GM03348 (cell line): ENCODE results near the gene SLC44A3.

Experiments used
- DNase-seq: peaks from one replicate; pipeline ENCODE4 v3.0.0; 2012; ENCODE audit warnings: low spot score

Gene SLC44A3

DNA sequence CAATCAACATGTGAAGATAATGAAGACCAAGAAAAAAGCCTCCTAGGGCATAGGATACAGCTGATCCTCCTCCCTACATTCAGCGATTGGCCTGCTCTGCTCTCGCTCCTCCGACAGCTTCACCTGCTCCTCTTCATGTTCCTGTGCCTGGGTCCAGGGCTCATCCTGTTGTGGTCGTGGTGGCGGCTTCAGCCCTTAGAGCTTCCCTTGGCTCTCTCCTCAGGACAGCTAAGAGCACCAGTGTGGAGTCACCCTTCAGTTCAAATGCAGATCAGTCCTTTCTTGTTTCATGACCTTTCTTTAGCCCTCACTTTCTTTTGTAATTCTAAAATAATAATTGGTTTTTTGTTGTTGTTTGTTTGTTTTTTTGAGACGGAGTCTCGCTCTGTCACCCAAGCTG is 88.0 kb downstream of the SLC44A3 start:
- DNase-seq = no peak

DNA sequence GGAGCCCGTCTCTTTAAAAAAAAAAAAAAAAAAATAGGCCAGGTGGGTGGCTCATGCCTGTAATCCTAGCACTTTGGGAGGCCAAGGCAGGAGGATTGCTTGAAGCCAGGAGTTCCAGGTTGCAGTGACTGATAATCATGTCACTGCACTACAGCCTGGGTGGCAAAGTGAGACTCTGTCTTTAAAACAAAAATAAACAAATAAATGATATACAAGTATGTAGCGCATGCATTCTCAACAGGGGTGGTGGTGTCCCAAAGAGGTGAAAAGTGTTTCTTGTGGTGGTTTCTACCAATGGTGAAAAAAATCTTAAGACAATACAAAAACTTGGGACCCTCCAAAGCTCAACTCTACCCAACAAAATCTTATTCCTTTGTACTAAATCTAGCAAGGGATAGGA is 88.8 kb downstream of the SLC44A3 start:
- DNase-seq = no peak

DNA sequence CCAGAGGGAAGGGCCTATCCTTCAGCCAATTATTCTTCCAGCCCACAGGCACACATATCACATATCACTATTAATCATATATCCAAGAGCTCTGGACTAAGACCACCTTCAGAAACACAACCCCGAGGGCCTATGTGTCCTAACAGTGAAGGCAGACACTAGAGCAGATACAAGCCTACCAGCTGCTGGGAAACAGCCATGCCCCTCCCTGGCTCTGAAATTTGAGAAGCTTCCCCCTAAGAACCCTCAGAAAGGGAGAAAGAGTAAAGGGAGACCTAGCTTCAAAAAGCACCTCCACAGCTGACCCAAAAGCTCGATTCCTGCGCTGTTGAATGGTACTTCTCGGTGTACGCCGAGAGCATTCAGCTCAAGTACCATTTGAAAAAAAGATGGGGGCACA is 89.3 kb downstream of the SLC44A3 start:
- DNase-seq = no peak

DNA sequence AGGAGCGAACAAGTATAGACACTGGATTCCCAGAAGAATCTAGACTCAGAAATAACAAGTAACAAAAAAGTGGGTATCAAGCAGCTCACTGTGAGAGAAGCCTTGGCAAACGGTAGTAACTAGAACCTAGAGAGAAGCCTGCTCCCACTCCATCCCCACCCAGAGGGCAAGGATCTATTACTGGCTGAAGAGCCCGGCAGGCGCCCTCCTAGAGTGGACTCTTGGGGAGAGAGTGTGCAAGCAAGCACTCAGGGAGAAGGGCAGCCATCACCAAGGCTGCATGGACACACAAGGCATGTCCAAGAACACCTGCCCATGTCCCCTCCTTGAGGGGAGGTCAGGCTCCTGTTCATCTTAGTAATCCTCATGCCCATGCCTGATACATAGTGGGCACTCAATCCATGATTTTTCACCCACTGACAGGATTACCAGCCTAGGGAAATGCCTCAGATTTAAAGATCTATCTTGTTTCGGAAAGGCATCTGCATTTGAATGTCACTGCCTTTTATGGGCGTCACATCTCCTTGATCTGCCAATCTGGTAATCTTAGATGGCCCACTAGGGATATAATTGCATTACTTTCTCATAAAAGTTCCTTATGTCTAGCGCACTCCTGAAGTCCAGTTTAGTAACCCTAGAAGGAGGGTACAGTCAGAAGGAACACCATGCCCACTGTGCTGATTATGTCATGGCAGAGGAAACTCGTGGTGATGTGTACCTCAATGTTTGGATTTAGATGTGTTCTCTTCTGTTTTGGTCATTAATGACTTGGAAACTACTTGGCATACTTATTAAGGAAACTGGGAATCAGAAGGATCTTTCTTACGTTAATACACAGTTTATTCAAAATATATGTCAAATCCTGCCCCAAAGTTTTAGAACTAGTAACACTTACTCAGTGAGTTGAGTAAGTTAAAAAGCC is 92.4 kb downstream of the SLC44A3 start:
- DNase-seq = no peak

DNA sequence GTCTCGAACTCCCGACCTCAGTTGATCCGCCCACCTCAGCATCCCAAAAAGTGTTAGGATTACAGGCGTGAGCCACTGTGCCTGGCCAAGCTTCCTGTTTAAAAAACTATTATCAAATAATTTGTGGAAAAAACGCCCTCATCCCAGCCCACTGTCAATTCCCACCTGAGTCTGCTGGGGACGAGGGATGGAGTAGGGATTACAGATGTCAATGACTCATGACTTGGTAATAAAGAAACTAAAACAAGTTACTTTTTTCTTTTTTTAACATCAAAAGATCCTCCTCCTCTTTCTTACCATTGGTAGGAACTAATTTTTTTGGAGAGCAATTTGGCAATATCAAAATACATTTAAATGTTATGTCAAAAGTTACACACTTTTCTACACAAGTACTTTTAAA is 97.1 kb downstream of the SLC44A3 start:
- DNase-seq = no peak

DNA sequence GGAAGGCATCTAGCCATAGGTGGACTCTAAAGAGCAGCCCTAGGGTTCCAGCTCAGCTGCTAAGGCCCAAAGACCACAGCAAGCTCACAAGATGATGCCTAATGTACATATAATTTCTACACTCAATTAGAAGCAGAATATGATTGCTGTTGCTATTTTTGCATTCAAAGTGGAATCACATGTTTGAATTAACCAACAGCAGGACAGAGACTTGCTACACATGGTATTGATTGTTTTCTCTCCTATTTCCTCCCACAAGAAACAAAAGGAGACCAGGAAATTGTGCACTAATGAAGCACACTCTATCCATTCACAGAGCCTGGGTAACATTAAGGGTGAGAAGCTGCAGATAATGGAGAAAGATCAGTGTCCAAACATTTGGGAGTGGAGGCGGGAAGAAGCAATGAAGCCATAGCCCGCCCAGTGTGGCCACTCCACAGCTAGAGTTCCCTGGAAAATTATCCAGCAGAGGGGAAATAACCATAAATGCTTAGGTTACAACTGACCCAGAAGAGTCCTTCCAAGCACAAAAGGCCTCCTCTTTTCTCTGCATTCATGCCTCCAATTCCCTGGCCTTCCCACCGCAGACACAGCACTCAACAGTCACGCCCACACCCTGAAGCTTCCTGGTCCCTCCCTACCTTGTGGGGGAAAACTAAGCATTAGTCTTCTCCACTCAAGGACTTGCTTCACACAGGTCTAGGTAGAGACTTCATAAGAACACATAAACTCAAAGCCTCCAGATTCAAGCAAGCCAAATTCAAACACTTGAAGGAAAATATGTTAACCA is 99.3 kb downstream of the SLC44A3 start:
- no peak for DNase-seq

DNA sequence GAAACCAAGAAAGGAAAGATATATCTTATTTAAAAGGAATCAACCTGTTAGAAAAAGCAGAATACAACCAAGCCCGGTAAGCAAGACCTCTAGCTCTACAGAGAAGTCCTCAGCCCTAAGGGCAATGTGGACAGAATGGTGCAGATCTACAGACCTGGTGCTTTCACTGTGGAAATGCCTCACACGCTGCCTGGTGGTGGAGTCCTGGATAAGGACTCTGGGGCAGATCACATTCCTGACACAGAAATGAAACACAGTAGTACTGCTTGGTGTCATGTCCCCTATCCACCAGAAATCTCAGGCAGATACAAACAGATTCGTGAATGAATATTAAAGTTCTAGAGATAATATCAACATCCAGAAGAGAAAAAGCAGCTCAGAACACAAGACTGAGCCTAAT is 99.9 kb downstream of the SLC44A3 start:
- peak; percentile 43 for DNase-seq

DNA sequence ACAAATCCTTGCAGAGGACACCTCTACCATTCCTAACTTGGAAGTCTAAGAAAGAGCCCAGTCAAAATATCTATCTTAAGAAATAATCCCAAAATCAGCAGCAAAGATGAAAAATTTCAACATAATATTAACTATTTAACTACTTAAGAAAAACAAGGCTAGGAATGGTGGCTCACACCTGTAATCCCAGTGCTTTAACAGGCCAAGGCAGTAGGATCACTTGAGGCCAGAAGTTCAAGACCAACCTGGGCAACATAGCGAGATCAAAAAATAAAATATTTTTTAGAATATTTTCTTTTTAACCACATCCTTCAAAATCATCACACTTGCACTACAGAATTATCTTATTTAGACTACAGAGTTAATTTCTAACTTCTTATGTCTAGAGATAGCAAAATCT is 101.8 kb downstream of the SLC44A3 start:
- DNase-seq = no peak

DNA sequence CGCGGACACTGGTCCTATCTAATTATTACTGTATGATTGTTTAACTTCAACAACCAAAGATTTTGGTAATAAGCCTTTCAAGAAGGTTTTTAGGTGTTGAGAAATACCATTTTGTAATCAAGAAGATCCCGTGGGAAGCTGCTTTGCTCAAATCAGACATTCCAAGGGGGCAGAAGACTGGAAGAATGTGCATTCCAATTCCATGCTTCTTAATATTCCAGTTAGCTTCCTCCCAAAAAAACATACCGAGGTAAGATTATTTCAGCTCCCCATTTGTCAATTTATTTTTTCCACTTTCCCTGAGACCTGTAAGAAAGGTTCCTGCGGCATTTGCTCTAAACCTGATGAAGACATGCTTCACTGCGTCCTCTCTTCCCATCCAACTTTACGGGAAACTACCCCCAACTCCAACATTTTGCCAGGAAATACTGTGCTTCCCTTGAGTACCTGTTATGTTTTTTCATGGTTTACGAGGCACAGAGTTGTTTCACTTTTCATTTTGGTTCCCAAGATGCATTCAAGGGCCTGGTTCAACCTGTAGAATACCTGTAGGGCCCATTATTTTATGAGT is 102.7 kb downstream of the SLC44A3 start:
- peak; percentile 74 for DNase-seq

DNA sequence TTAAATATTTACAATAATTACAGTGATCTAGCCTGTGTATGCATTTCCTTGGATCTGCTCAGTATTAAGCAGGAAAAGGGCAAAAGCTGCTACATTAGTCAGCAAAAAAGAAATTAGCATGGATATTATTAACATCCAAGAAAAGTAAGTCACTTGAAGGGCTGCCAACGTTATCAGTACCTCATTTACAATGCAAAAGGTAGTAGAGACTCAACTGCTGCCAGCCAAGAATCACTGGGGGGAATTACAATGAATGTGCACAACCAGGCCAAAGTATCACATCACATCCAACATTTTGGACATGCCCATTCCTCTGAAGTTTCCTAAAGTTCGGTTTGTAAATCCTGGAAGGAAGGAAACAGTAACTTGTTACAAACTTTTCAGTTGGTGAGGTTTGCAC is 104.8 kb downstream of the SLC44A3 start:
- no peak for DNase-seq

DNA sequence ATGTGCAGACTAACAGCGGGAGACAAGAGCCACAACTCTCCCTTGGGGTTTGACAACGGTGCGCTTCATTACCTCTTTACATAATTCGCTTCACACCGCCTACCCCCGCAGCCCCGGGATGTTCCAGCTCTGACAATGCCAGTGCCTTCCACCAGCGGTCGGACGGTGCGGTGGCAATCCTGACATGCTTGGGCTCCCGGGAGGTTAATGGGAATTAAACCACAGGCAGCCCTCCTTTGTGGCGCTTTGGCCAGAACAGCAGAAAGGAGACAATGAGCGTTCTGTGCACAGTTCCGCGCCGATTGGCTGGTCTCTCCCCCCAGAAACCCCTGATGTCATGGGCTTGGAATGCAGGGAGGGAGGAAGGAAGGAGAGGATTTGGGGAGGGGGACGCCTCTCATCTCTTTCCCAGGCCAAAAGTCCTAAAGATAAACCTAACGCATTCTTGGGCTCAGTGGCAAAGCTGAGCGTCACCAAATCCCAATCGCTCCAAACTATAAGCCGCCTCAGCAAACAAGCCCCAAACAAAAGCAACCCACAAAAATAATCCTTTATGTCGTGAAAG is 105.5 kb downstream of the SLC44A3 start:
- peak; percentile 88 for DNase-seq

DNA sequence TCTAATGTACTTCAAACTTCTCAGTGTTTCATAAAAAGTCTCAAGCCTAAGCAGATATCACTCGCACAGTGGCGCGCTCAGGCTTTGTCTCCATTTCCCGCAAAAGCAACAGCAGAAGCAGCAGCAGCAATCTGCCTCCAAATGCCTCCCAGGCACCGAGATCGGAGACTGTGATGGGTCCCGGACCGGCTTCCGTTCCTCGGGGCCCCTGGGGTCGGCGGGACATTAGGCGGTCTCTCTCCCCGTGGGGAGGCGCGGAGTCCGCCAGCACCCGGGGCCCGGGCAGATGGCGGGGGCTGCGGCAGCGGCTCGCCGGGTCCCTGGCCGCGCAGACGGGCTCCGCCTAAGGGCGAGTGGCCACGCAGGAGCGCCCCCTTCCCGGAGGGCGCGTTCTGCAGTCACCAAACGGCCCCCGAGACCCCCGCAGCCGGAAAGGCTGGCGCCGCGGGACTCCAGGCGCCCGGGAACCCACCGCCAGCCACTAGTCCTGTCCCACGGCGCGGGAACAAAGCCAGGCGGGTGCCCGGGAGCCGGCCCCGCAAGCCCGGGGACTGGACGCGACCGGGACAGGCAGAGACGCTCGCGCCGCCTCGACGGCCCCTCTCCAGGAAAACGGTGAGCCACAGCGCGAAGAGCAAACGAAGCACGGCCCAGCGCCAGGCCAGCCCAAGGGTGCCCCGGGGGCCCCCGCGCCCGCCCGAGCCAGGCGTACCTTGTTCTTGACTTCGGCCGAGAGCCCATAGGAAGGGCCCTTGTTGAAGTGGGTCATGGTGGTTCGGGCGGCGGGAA is 106.2 kb downstream of the SLC44A3 start:
- peak; percentile 79 for DNase-seq

DNA sequence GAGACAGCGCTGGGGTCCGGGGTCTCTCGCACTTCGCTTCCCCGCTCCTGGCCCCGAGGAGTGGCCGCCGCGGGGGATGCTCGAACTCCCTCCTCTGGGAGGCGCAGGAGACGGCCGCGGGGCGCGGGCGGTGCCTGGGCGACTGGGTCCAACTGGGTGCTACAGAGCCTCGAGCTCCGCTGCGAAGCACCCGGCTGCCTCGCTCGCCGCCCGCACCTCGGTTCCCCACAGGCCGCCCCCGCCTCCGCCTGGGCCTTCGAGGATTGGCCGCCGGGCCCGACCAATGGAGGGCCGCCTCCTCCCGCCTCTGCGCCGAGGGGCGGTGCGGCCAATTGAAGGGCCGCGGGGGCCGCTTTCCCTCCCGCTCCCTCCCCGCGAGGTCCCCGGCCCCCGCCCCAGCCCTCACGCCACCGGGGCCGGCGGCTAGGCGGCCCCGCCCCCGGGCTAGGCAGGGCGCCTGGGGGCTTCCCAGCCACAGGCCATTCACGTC is 106.8 kb downstream of the SLC44A3 start, which contains the start of gene CNN3:
TSS of gene CNN3 (minus strand) at position 196 of the 490 bp plus-strand sequence. CDS start 216 bp downstream, outside the sequence.
- DNase-seq = peak; percentile 98

DNA sequence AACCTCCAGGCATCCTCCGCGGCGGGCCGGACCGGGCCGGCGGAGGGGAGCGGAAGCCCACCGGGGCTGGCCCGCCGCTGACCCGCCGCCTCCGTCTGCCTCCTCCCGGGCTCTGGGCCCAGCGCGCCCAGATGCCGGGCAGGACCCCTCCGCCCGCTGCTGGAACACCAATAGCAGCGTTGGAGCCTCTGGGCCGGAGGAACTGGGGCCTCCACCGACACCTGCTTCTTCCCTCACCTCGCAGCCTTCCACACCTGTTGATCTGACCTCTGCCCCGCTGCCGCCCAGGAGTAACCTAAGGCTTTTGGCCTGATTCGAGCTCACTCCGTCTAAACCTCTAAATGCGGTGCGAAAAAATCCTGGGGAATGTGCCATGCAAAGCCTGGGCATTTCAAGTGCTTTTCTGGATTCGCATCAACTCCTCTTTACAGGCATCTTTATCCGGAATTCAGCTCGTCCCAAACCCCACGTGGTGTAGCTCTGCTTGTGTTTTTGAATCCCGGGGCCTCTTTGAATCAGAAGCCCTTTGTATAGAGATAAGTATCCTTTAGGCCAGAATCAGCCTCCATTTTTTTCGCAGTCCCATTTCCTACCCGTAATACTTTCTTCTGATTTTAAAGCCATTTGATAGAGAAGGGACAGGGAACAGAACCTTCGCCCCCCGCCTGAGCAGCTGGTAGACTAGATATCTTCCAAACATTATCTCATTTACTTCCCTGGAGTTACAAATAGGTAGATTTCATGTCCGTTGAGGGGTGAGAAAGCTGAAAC is 107.4 kb downstream of the SLC44A3 start:
- DNase-seq = peak; percentile 27

DNA sequence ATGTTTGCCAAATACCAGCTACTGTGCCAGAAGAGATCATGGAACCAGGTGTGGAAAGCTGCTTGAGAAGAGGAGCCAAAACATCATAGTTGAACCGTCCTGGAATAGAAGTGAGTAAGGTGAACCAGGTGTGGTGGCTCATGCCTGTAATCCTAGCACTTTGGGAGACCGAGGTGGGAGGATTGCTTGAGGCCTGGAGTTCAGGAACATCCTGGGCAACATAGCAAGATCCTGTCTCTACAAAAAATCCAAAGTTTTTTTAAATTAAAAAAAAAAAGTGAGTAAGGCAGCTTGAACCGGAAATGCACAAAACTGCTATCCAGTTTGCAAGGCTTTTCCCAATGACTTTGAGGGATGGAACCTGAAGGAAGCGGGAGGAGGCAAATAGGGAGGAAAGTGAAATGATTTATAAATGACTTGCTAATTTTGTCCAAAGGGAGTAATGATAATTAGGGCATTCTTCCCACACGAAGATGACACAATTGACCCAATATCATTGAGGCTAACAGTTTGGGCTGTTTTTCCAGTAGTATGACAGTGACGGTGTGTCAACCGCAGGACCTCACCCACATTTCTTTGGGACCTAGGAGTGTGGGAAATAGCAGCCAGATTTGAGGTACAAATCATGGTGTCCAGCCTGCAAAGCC is 108.3 kb downstream of the SLC44A3 start:
- DNase-seq = no peak

DNA sequence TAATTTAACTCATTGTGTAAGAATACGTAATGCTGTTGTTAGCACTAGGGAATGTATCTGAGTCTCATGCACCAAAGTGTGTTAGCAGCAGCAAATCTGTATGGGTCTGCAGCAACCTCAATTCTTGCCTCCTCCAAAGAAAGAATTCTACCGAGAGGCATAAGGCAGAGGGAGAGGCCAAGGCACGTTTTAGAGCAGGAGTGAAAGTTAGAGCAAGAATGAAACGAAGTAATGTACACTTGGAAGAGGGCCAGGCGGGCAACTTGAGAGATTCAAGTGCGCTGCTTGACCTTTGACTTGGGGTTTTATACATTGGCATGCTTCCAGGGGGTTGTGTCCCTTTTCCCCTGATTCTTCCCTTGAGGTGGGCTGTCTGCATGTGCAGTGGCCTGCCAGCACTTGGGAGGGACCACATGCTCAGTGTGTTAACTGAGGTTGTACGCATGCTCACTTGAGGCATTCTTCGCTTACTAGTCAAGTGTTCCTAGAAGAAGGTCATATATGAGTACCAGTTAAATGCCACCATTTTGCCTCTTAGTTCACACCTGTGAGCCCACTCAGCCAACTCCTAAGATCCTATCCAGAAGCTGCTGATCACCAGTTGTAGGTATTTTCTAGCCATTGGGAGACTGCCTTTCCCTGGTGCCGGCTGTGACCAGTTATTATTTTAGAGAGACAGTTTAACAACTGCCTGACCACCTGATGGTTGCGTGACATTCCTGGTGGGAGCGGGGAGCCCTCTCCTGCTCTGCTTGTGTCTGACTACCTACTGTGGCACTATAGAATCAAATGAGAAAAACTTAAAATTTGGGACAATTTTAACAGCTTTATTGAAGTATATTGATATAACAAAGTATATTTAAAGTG is 109.4 kb downstream of the SLC44A3 start:
- DNase-seq = no peak

DNA sequence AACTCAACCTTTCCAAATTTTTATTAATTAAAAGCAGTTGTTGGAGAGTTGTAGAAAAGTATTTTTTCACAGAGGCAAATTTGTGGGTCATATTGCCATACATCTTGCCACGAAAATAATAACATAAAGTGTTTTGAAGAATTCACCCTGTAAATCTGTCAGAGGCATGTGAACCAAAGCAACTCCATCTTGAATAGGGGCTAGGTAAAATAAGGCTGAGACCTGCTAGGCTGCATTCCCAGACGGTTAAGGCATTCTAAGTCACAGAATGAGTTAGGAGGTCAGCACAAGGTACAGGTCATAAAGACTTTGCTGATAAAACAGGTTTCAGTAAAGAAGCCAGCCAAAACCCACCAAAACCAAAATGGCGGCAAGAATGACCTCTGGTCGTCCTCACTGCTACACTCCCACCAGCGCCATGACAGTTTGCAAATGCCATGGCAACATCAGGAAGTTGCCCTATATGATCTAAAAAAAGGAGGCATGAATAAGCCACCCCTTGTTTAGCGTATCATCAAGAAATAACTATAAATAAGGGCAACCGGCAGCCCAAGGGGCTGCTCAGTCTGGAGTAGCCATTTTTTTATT is 111.2 kb downstream of the SLC44A3 start:
- DNase-seq = no peak

DNA sequence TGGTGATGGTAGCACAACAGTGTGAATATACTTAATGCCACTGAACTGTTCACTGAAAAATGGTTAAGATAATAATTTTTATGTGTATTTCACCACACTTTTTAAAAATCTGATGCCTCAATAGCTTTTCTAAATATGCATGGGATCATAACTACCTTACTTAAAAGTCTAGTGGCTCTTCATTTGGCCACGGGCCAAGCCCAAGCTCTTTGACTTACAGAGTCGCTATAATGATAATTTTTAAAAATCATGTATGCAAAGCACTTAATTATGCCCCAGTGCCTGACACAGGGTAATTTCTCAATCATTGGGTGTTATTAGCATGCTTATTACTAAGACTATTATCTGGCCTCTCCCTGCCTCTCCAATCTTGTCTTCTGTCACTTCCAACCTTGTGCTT is 114.4 kb downstream of the SLC44A3 start:
- DNase-seq = no peak

DNA sequence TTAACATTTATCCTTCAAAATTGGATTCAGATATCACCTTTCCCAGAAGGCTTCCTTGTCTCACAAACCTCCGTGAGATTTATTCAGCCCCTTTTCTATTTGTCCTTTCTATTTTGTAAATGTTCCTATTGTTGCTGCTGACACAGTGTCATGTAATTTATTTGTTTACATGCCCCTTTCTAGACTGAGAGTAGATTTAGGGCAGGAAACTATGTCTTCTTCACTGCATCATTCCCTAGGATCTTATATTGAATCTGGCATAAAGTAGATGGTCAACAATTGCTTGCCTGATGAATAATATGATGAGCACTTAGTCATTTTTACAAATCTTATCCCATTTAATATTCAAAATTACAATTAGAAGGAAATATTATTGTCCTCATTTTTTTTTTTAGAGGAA is 114.9 kb downstream of the SLC44A3 start:
- no peak for DNase-seq
